Measurements from ENCODE around the gene ADAMTSL3. TPM values are rescaled to one million over a fixed set of nuclear protein-coding genes. Genes with fewer than 3 reads are reported as not detected.

ADAMTSL3 gene
- polyA plus RNA-seq, 1 of the 3 experiments (the other 2 are of a cell fraction) = 0.02 TPM

GRCh38 chr15:83848315-83849050, 194.6 kb downstream of the ADAMTSL3 start:
- ChIA-PET POLR2A (no interaction called here), CTCF (no interaction called here)
- H3K9me3 ChIP-seq = no peaks in the 10 kb centered on the region
- H3K9me2 ChIP-seq = no peaks in the 10 kb centered on the region
- no peak overlapping the region for H3K4me2 ChIP-seq
- TF ChIP-seq RFX5 (IDR thresholded peaks at IDR 0.05; ENCODE audit: low read length) (no peak), IRF3 (IDR thresholded peaks at IDR 0.05; ENCODE audit: low read depth, low read length) (no peak), GATA2 (CRISPR knock-in tag; IDR thresholded peaks at IDR 0.05) (no peak), SIN3A (IDR thresholded peaks at IDR 0.05; ENCODE audit: borderline replicate concordance, low read depth, low read length) (no peak), MXI1 (IDR thresholded peaks at IDR 0.05; ENCODE audit: low read depth, low read length) (no peak), RCOR1 (IDR thresholded peaks at IDR 0.05; ENCODE audit: low read length) (no peak), CTCF (IDR thresholded peaks at IDR 0.05) (no peak), GABPA (IDR thresholded peaks at IDR 0.05; ENCODE audit: low read depth) (no peak), EZH2phosphoT487 (IDR thresholded peaks at IDR 0.05; ENCODE audit: borderline replicate concordance, low read depth) (no peak), MAX (IDR thresholded peaks at IDR 0.05; ENCODE audit: low read depth) (no peak), NRF1 (IDR thresholded peaks at IDR 0.05; ENCODE audit: low read depth, low read length) (no peak), RXRA (IDR thresholded peaks at IDR 0.05; ENCODE audit: borderline replicate concordance, low read depth) (no peak), TEAD4 (IDR thresholded peaks at IDR 0.05; ENCODE audit: borderline replicate concordance, insufficient read depth) (no peak), TAF1 (IDR thresholded peaks at IDR 0.05; ENCODE audit: borderline replicate concordance, low read depth, low read length) (no peak), YY1 (IDR thresholded peaks at IDR 0.05; ENCODE audit: low read depth) (no peak)
- H3K79me2 ChIP-seq (ENCODE audit: insufficient read depth) = no peaks in the 10 kb centered on the region
- H3F3A ChIP-seq (replicated peaks; ENCODE audit: insufficient read depth) = no peaks in the 10 kb centered on the region
- H3K27ac ChIP-seq (ENCODE audit: low read depth in 2 of 2, low read length in 1 of 2) = no peak overlapping the region
- no peaks in the 10 kb centered on the region for H4K20me1 ChIP-seq (ENCODE audit: insufficient read depth)
- no peak for DNase-seq
- 0% methylated on average over 2 of the region's 2 CpGs for WGBS (ENCODE audit: low lambda C conversion rate)
- no peaks in the 10 kb centered on the region; a peak in 1 of 4 replicates for H3K4me1 ChIP-seq (ENCODE audit: control insufficient read depth in 1 of 2, insufficient read depth in 2 of 2, low read depth in 1 of 2, low read length in 1 of 2)
- no peak overlapping the region for H2AFZ ChIP-seq (ENCODE audit: low read depth)
- no peaks in the 10 kb centered on the region for H3K36me3 ChIP-seq (replicated peaks in 1 of 2; ENCODE audit: control insufficient read depth in 1 of 2, insufficient read depth in 2 of 2, low read length in 1 of 2)
- no peaks in the 10 kb centered on the region; the same call in 1 of the 2 replicates for H3K27me3 ChIP-seq (ENCODE audit: insufficient read depth)
- no peak overlapping the region for H3K4me3 ChIP-seq (ENCODE audit: low read depth in 2 of 2, low read length in 1 of 2)
- no peak overlapping the region for H3K9ac ChIP-seq

Data from SK-N-SH (cell line).